Measurements from ENCODE around the gene LRP1B. TPM values are rescaled to one million over a fixed set of nuclear protein-coding genes. Genes with fewer than 3 reads are reported as not detected.

Gene LRP1B
- total RNA-seq, 2 donors from 2014 or later = 0.52 to 3.0 TPM

DNA sequence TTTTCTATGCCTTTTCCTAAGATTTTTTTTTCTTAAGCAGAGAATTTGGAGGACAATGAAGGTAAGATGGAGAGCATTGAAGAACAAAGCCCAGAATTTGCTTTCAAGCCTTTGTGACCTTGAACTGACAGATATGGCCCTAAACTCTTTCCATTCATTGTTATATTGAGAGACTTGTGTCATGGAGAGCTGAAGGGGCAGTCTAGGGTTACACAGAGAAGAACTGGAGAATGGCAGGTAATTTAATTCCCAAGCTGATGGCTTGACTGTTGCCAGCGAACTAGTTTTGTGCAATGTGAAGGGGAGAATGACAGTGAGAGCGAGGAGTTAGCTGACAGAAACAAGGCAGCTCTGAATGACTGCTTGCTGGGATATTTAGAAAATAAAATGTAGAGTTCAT lies 1344.2 kb downstream of the LRP1B start:
- WGBS, 2 donors = 69 to 73% methylated on average over 2 of the region's 2 CpGs
- H3K4me3 ChIP-seq = no peak overlapping the region
- no peak overlapping the region for H3K27ac ChIP-seq
- TF ChIP-seq POLR2A (IDR thresholded peaks at IDR 0.05) = no peak
- TF ChIP-seq, protein P1, sequence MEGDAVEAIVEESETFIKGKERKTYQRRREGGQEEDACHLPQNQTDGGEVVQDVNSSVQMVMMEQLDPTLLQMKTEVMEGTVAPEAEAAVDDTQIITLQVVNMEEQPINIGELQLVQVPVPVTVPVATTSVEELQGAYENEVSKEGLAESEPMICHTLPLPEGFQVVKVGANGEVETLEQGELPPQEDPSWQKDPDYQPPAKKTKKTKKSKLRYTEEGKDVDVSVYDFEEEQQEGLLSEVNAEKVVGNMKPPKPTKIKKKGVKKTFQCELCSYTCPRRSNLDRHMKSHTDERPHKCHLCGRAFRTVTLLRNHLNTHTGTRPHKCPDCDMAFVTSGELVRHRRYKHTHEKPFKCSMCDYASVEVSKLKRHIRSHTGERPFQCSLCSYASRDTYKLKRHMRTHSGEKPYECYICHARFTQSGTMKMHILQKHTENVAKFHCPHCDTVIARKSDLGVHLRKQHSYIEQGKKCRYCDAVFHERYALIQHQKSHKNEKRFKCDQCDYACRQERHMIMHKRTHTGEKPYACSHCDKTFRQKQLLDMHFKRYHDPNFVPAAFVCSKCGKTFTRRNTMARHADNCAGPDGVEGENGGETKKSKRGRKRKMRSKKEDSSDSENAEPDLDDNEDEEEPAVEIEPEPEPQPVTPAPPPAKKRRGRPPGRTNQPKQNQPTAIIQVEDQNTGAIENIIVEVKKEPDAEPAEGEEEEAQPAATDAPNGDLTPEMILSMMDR (IDR thresholded peaks at IDR 0.05) = no peak
- no peaks in the 10 kb centered on the region for H3K4me1 ChIP-seq
- no peaks in the 10 kb centered on the region for H3K36me3 ChIP-seq (replicated peaks in 1 of 2; ENCODE audit: insufficient read depth in 1 of 2, low read depth in 2 of 2)
- H3K9me3 ChIP-seq = no peaks in the 10 kb centered on the region
- no peaks in the 10 kb centered on the region for H3K27me3 ChIP-seq
- intact Hi-C loops (cut with DNase I) = no loop called here
- DNase-seq (no peak), ATAC-seq (no peak)

DNA sequence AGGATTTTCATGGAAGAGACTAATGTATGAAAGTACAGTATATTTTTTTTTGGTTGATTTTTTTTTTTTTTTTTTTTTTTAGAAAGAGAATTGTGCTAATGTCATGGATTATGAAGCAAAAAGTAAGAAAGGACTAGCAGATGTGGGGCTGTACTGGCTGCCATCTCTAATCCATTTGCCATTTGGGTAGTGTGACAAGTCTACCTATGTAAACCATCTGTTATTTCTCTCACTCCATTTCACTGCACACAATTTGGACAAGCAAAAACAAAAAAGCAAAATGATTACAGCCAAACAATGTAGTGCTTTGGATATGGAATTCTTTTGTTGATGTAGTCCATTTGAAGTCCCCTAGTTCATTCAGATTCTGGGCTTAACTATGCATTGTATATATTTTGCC lies 1355.4 kb downstream of the LRP1B start:
- no peaks in the 10 kb centered on the region for H3K27me3 ChIP-seq
- no peaks in the 10 kb centered on the region for H3K9me3 ChIP-seq
- intact Hi-C loops (cut with DNase I) = no loop called here
- H3K4me3 ChIP-seq = no peak overlapping the region
- no peaks in the 10 kb centered on the region for H3K4me1 ChIP-seq
- DNase-seq = no peak
- TF ChIP-seq, protein P1 (IDR thresholded peaks at IDR 0.05) = no peak
- no peak for TF ChIP-seq POLR2A (IDR thresholded peaks at IDR 0.05)
- no peak overlapping the region for H3K27ac ChIP-seq
- no peak for ATAC-seq
- H3K36me3 ChIP-seq (replicated peaks in 1 of 2; ENCODE audit: insufficient read depth in 1 of 2, low read depth in 2 of 2) = no peaks in the 10 kb centered on the region

DNA sequence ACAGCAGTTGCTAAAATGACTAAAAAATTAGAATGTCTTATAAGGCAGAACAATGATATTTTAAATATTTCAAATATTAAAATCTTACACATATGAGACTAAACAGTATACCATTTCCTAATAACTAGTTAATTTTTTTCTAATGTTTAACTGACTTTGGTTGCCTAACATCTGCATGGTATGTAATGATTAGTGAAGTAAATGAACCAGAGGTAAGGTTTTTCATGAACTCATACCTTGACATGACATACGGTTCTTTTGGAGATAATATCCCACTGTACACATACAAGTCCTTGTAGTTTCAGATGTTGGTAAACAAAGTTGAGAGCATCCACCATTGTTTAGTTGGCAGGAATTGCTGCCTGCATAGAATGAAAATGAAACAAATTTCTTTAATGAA lies 1360.2 kb downstream of the LRP1B start:
- no peak for DNase-seq
- no peaks in the 10 kb centered on the region for H3K36me3 ChIP-seq (replicated peaks in 1 of 2; ENCODE audit: insufficient read depth in 1 of 2, low read depth in 2 of 2)
- TF ChIP-seq, protein P1 (IDR thresholded peaks at IDR 0.05) = no peak
- no peak for TF ChIP-seq POLR2A (IDR thresholded peaks at IDR 0.05)
- H3K27me3 ChIP-seq = no peaks in the 10 kb centered on the region
- H3K9me3 ChIP-seq = no peaks in the 10 kb centered on the region
- no peak overlapping the region for H3K27ac ChIP-seq
- no peak overlapping the region for H3K4me3 ChIP-seq
- ATAC-seq = no peak
- 10 to 16% methylated on average over 1 of the region's 1 CpG for WGBS, 2 donors
- intact Hi-C loops (cut with DNase I) = no loop called here
- H3K4me1 ChIP-seq = no peaks in the 10 kb centered on the region

DNA sequence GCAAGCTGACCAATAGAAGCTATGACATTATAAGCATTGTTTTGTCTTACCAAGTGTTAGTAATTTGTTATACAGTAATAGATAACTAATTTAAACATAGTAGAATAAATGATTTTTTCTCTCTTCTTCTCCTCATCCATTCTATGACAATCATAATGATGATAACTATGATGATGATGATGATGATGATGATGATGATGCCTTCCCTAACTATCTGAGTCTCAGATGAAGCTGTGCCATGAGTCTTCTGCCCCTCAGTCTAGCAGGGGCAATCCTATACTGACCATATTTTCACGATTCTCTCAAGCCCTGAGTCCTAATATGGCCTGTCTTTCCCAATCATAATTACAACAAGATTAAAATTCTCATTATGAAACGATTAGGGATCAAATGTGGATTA lies 1369.0 kb downstream of the LRP1B start:
- ATAC-seq (no peak), DNase-seq (no peak)
- TF ChIP-seq POLR2A (IDR thresholded peaks at IDR 0.05) = no peak
- TF ChIP-seq, protein P1 (IDR thresholded peaks at IDR 0.05) = no peak
- Histone ChIP-seq H3K27ac (no peak overlapping the region), H3K36me3 (replicated peaks in 1 of 2; ENCODE audit: insufficient read depth in 1 of 2, low read depth in 2 of 2) (no peaks in the 10 kb centered on the region), H3K4me3 (no peak overlapping the region), H3K9me3 (no peaks in the 10 kb centered on the region), H3K4me1 (no peaks in the 10 kb centered on the region), H3K27me3 (no peaks in the 10 kb centered on the region)
- 37 to 40% methylated on average over 2 of the region's 2 CpGs for WGBS, 2 donors
- intact Hi-C loops (cut with DNase I) = no loop called here

DNA sequence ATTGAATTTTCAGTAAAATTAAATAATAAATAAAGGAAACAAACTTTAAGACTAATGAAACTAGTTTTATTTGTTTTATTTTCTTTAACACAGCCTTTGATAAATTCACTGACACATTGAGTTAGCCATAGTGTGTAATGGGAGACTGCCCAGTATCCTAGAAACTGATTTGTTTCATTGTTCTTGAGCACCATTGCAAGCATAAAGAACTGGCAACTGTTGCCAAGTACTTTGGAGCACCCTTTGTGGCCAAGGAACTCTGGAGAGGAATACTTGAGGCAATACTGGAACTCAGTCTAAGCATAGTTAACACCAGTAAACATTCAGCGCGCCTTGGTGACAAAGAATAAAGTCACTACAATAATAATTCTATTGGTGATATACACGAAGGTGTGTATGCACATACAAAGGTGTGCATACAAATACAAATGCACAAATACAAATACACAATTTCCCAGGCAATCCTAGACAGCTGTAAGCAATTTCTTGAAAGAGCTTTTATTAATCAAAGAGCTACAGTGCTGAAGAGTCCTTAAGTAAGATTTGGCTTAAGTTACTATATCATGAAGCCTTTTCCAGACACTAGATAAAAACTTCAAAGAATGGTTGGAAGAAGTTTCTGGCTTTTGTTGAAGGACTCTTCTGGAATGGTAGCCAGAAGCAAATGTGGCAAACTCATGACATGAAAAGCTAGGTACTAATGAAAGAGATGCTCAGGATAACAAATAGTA lies 1371.2 kb downstream of the LRP1B start:
- ATAC-seq = no peak
- WGBS, 2 donors = 66 to 74% methylated on average over 3 of the region's 3 CpGs
- intact Hi-C loops (cut with DNase I) = no loop called here
- Histone ChIP-seq H3K4me1 (no peaks in the 10 kb centered on the region), H3K36me3 (replicated peaks in 1 of 2; ENCODE audit: insufficient read depth in 1 of 2, low read depth in 2 of 2) (no peaks in the 10 kb centered on the region), H3K27ac (no peak overlapping the region), H3K4me3 (no peak overlapping the region), H3K27me3 (no peaks in the 10 kb centered on the region), H3K9me3 (no peaks in the 10 kb centered on the region)
- DNase-seq = no peak
- TF ChIP-seq POLR2A (IDR thresholded peaks at IDR 0.05) = no peak
- TF ChIP-seq, protein P1 (IDR thresholded peaks at IDR 0.05) = no peak
